ENCODE data around the gene TEX2.
"Not testable (repeated sequence)": the region's sequence is repeated elsewhere in the genome, so short reads cannot be mapped to it uniquely, and the experiment has no call there.

TEX2 gene

GRCh38 chr17:64216000-64216337, 47.1 kb downstream of the TEX2 start:
- DNase-seq (ENCODE audit: low read depth in 2 of 2, low spot score in 1 of 2) = no peak

GRCh38 chr17:64214950-64215349, 48.1 kb downstream of the TEX2 start:
- no peak for DNase-seq (ENCODE audit: low read depth in 2 of 2, low spot score in 1 of 2)

GRCh38 chr17:64213995-64214811, 48.9 kb downstream of the TEX2 start:
- DNase-seq (ENCODE audit: low read depth in 2 of 2, low spot score in 1 of 2) = no peak

DNA sequence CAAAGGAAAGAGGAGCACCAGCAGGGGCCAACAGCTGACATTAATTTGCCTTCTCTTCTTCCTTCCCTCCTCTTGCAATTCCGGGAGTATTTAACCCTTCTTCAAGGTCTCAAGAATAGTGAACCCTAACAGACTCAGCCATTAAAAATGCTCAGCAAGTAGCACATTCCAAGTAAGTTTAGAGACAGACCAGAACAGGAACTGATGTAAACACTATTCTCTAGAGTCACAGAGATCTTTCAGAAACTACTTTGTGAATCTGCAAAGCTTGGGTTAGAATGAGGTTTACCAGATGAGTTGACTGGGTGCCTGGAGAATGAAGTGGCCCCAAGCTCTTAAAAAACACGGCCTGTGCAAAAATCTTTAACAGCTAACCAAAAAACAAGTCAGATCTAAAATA, 50.9 kb downstream of the TEX2 start:
- no peak for DNase-seq (ENCODE audit: low read depth in 2 of 2, low spot score in 1 of 2)

- no peak for DNase-seq (ENCODE audit: low read depth in 2 of 2, low spot score in 1 of 2)
Observed at GRCh38 chr17:64209983-64210382, 53.1 kb downstream of the TEX2 start.

DNA sequence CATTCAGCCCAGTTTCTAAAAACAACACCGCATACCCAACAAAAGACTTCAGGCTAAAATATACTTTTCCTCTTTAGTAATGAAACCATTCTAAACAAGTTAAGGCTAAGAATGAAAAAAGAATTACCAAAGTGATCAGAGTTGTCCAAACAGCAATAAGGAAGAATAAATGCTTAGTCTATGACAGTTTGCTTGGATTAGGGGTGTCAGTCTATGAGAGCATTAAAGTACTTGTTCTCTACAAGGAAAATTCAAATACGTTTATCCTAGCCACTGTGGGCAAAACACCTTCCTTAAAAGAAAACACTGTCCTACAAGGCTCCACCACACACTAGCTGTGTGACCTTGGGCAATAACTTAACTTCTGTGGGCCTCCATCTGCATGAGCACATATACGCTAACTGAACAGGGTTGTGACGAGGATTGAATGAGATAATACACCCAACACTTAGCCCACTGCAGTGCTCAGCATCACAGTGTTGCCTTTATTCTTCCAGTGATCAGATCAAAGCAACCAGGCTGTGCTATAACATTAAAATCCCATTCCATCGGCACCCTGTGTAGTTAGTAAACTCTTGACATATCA, 53.6 kb downstream of the TEX2 start:
- no peak for DNase-seq (ENCODE audit: low read depth in 2 of 2, low spot score in 1 of 2)

DNA sequence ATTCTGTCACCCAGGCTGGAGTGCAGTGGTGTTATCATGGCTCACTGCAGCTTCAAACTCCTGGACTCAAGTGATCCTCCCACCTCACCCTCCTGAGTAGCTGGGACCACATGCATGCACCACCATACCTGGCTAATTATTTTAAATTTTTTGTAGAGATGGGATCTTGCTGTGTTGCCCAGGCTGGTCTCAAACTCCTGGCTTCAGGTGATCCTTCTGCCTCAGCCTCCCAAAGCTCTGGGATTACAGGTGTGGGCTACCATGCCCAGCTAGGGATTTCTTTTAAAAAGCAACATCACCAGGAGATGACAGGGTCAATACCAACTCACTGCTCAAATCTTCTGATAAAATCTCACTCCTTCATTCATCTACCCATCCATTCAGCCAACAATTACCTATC, 54.4 kb downstream of the TEX2 start:
- not testable (repeated sequence) for DNase-seq (ENCODE audit: low read depth in 2 of 2, low spot score in 1 of 2)

DNA sequence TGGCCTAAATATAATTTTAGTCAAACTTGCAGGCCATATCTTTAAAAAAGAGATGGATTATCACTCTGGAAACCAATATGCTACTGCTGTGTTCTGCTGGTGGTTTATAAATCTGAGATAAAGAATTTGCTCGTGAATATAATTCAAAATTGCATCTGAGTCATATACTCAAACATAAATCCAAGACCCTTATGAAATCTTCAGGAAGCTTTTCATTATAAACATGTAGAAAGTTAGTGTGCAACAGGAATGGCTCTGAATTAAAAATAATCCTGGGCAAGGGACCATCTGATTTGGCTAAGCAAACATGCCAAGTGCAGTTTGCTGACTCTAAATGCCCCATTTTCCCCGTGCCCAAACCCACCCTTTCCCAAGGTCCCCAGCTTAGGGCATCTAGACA, 57.3 kb downstream of the TEX2 start:
- DNase-seq (ENCODE audit: low read depth in 2 of 2, low spot score in 1 of 2) = no peak

DNA sequence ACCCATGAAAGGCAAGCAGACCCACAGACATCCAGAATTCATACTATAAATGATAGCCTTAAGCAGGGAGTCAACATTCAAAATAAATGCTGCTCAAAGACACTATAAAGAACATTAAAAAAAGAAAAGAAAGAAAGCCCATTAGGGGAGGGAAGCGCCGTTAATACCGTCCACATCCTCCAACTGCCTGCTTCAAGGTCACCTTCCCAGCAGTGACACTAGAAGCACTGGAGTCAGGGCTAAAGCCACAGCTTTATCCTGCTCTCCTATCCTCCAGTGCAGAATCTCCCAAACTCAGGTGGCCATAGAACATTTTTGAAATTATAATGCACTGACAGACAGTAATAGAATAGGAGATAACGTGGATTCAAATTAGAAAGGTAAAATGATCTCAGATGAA, 59.4 kb downstream of the TEX2 start:
- DNase-seq (ENCODE audit: low read depth in 2 of 2, low spot score in 1 of 2) = no peak

GRCh38 chr17:64202683-64203344, 60.2 kb downstream of the TEX2 start:
- DNase-seq (ENCODE audit: low read depth in 2 of 2, low spot score in 1 of 2) = no peak

DNA sequence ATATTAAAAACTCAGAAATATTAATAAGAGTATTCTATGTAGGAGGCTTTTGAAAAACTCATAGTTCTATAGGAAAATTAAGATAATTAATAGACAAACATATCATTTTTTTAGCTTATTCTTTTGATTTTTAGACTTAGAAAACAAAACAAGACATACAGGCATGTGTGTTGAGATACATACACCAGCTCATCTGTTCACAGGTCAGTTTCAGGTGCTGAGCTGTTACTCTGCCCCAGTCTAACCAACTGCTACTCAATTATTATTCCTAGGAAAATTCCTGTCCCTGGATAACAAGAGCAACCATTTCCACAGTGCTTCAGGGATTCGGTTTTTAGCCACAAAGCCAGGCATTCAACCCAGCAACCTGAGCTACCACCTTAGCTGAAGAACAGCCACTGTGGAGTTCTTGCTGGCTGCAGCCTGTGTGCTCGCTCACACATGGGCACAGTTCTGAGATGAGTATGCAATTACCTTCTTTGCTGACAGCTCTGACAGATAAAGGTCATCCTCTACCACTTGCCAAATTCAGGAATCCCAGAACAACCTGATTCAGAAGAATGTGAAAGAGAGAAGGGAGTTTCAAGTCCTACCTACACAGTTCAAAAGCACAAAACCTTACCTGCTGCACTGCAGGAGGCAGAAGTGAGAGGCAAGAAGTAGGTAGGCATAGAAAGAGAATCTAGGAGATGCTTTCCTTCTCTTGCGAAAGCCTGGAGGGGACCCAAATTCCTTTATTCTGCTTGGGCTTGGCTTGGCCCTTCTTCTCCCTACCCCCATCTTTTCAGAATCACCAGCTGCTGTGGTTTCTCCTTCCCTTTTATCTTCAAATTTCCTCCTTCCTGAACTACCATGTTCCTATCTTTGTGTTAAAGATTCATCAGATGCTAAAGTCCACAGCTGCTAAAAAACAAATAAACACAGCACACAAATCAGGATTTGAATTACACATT, 62.7 kb downstream of the TEX2 start:
- DNase-seq (ENCODE audit: low read depth in 2 of 2, low spot score in 1 of 2) = no peak

DNA sequence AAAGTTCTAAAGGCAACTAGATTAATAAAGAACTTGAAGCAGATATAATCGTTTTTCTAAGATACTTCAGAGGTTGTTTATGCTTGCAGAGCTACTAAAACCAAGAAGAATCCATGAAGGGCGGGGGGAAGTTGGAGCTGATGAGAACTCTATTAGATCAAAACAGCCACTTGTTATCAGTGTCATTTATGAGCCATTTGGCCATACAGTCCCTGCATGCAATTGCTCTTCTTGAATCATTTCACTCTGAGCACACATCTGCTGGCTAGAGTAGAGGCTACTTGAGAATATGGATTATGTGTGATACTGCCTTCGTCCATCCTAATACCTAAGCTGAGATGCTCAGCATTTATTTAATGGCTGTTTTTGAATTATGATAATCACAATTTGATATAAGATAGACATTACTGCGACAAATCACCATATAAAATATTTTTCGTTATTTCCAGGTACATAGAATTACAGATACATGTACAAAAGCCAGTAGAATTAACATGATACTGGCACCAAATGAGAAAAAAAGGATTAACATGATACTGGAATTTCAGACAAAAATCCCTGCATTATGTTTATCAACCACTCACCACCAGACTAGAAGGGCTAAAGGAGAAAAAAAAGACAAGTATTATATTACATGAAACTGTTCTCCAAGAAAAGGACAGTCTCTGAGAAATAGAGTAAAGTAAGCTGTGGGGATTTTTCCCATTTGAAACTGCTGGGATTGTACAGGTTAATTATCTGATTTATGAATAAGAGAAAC, 64.5 kb downstream of the TEX2 start:
- no peak for DNase-seq (ENCODE audit: low read depth in 2 of 2, low spot score in 1 of 2)

GRCh38 chr17:64196601-64197000, 66.5 kb downstream of the TEX2 start:
- no peak for DNase-seq (ENCODE audit: low read depth in 2 of 2, low spot score in 1 of 2)

- no peak for DNase-seq (ENCODE audit: low read depth in 2 of 2, low spot score in 1 of 2)
Observed at GRCh38 chr17:64193561-64193960, 69.5 kb downstream of the TEX2 start.

- no peak for DNase-seq (ENCODE audit: low read depth in 2 of 2, low spot score in 1 of 2)
Observed at GRCh38 chr17:64192589-64192988, 70.5 kb downstream of the TEX2 start.

- no peak for DNase-seq (ENCODE audit: low read depth in 2 of 2, low spot score in 1 of 2)
Observed at GRCh38 chr17:64190472-64190871, 72.6 kb downstream of the TEX2 start.

- DNase-seq (ENCODE audit: low read depth in 2 of 2, low spot score in 1 of 2) = no peak
Observed at GRCh38 chr17:64188088-64188487, 75.0 kb downstream of the TEX2 start.

GRCh38 chr17:64187093-64187895, 75.8 kb downstream of the TEX2 start:
- DNase-seq (ENCODE audit: low read depth in 2 of 2, low spot score in 1 of 2) = no peak

GRCh38 chr17:64186171-64187092, 76.6 kb downstream of the TEX2 start:
- no peak for DNase-seq (ENCODE audit: low read depth in 2 of 2, low spot score in 1 of 2)
